Dendritic cell treated with granulocyte-macrophage colony-stimulating factor and Interleukin-4, amounts not matched to agents 40 ng/mL and 50 ng/mL, for 4 days (primary cell): ENCODE data around the gene NPTXR.

ENCODE experiments used
- H3K27ac Mint-ChIP-seq: one replicate; pipeline ENCODE4 v1.8.0; 2022; ENCODE audit warnings: mild to moderate bottlenecking, mixed read lengths
- H3K27me3 Mint-ChIP-seq: one replicate; pipeline ENCODE4 v1.8.0; 2022; ENCODE audit warnings: mild to moderate bottlenecking, mixed read lengths
- H3K36me3 Mint-ChIP-seq: one replicate; pipeline ENCODE4 v1.8.0; 2022; ENCODE audit warnings: low read depth, mixed read lengths
- H3K4me1 Mint-ChIP-seq: one replicate; pipeline ENCODE4 v1.8.0; 2022; ENCODE audit warnings: low read depth, mixed read lengths
- H3K4me3 Mint-ChIP-seq: one replicate; pipeline ENCODE4 v1.8.0; 2022; ENCODE audit warnings: mild to moderate bottlenecking, moderate library complexity, mixed read lengths
- H3K9me3 Mint-ChIP-seq: one replicate; pipeline ENCODE4 v1.8.0; 2022; ENCODE audit warnings: mixed read lengths
- intact Hi-C: fragments of 100-400 bp; cut with micrococcal nuclease; formaldehyde crosslinking; loops from one replicate; pipeline ENCODE4 v1.15.0; 2022

NPTXR gene

GRCh38 chr22:38843657-38844314, at the start of gene NPTXR:
Gene NPTXR (minus strand): TSS chr22:38844028.
- peaks cover 5% of the 10 kb centered on the region for H3K4me1 Mint-ChIP-seq
- H3K4me3 Mint-ChIP-seq: peak within 1 kb of the TSS; percentile 30
- no peak within 1 kb of the TSS for H3K27ac Mint-ChIP-seq
- H3K36me3 Mint-ChIP-seq: no peaks in the 10 kb centered on the region
- peaks cover 74% of the 10 kb centered on the region for H3K27me3 Mint-ChIP-seq
- no peaks in the 10 kb centered on the region for H3K9me3 Mint-ChIP-seq
- intact Hi-C loops: no loop called here

GRCh38 chr22:38891256-38891655, 47.4 kb upstream of the NPTXR start:
- H3K27ac Mint-ChIP-seq: no peak overlapping the region
- no peaks in the 10 kb centered on the region for H3K4me1 Mint-ChIP-seq
- H3K36me3 Mint-ChIP-seq: no peaks in the 10 kb centered on the region
- no peaks in the 10 kb centered on the region for H3K9me3 Mint-ChIP-seq
- intact Hi-C loops: no loop called here
- peaks cover 36% of the 10 kb centered on the region for H3K27me3 Mint-ChIP-seq
- H3K4me3 Mint-ChIP-seq: no peak overlapping the region

- Mint-ChIP-seq H3K27ac (no peak overlapping the region), H3K36me3 (no peaks in the 10 kb centered on the region), H3K27me3 (peaks cover 34% of the 10 kb centered on the region), H3K9me3 (no peaks in the 10 kb centered on the region), H3K4me3 (no peak overlapping the region), H3K4me1 (no peaks in the 10 kb centered on the region)
- intact Hi-C loops: no loop called here
Measured at GRCh38 chr22:38890377-38890776, 46.5 kb upstream of the NPTXR start.

GRCh38 chr22:38886333-38886732, 42.5 kb upstream of the NPTXR start:
- peaks cover 21% of the 10 kb centered on the region for H3K4me1 Mint-ChIP-seq
- no peak overlapping the region for H3K4me3 Mint-ChIP-seq
- H3K27me3 Mint-ChIP-seq: peaks cover 35% of the 10 kb centered on the region
- no peaks in the 10 kb centered on the region for H3K36me3 Mint-ChIP-seq
- no peaks in the 10 kb centered on the region for H3K9me3 Mint-ChIP-seq
- intact Hi-C loops: no loop called here
- H3K27ac Mint-ChIP-seq: no peak overlapping the region

- H3K4me3 Mint-ChIP-seq: no peak overlapping the region
- no peak overlapping the region for H3K27ac Mint-ChIP-seq
- no peaks in the 10 kb centered on the region for H3K36me3 Mint-ChIP-seq
- H3K4me1 Mint-ChIP-seq: peaks cover 35% of the 10 kb centered on the region
- no peaks in the 10 kb centered on the region for H3K9me3 Mint-ChIP-seq
- H3K27me3 Mint-ChIP-seq: peaks cover 40% of the 10 kb centered on the region
- intact Hi-C loops: no loop called here
Measured at GRCh38 chr22:38882972-38883622, 39.3 kb upstream of the NPTXR start.

- no peak overlapping the region for H3K4me3 Mint-ChIP-seq
- H3K36me3 Mint-ChIP-seq: no peaks in the 10 kb centered on the region
- peaks cover 35% of the 10 kb centered on the region for H3K4me1 Mint-ChIP-seq
- peaks cover 43% of the 10 kb centered on the region for H3K27me3 Mint-ChIP-seq
- no peak overlapping the region for H3K27ac Mint-ChIP-seq
- H3K9me3 Mint-ChIP-seq: no peaks in the 10 kb centered on the region
- intact Hi-C loops: no loop called here
Measured at GRCh38 chr22:38881997-38882879, 38.4 kb upstream of the NPTXR start.

- H3K36me3 Mint-ChIP-seq: no peaks in the 10 kb centered on the region
- H3K27ac Mint-ChIP-seq: no peak overlapping the region
- intact Hi-C loops: no loop called here
- no peak overlapping the region for H3K4me3 Mint-ChIP-seq
- peaks cover 44% of the 10 kb centered on the region for H3K27me3 Mint-ChIP-seq
- no peaks in the 10 kb centered on the region for H3K9me3 Mint-ChIP-seq
- H3K4me1 Mint-ChIP-seq: peaks cover 35% of the 10 kb centered on the region
Measured at GRCh38 chr22:38881464-38881871, 37.6 kb upstream of the NPTXR start.

GRCh38 chr22:38879961-38880360, 36.1 kb upstream of the NPTXR start:
- intact Hi-C loops: loop anchor here (10.0 kb wide), 1 partner anchor 425 kb away; no protein-coding TSS in a partner anchor
- peaks cover 48% of the 10 kb centered on the region for H3K27me3 Mint-ChIP-seq
- H3K36me3 Mint-ChIP-seq: no peaks in the 10 kb centered on the region
- H3K4me3 Mint-ChIP-seq: no peak overlapping the region
- no peak overlapping the region for H3K27ac Mint-ChIP-seq
- H3K4me1 Mint-ChIP-seq: peaks cover 35% of the 10 kb centered on the region
- H3K9me3 Mint-ChIP-seq: no peaks in the 10 kb centered on the region

GRCh38 chr22:38879108-38879729, 35.4 kb upstream of the NPTXR start:
- peaks cover 51% of the 10 kb centered on the region for H3K27me3 Mint-ChIP-seq
- no peaks in the 10 kb centered on the region for H3K9me3 Mint-ChIP-seq
- no peak overlapping the region for H3K4me3 Mint-ChIP-seq
- H3K36me3 Mint-ChIP-seq: no peaks in the 10 kb centered on the region
- no peak overlapping the region for H3K27ac Mint-ChIP-seq
- intact Hi-C loops: loop anchor here (10.0 kb wide), 1 partner anchor 426 kb away; no protein-coding TSS in a partner anchor
- peaks cover 35% of the 10 kb centered on the region for H3K4me1 Mint-ChIP-seq

GRCh38 chr22:38878001-38878400, 34.2 kb upstream of the NPTXR start:
- H3K27me3 Mint-ChIP-seq: peaks cover 47% of the 10 kb centered on the region
- H3K27ac Mint-ChIP-seq: no peak overlapping the region
- no peaks in the 10 kb centered on the region for H3K9me3 Mint-ChIP-seq
- intact Hi-C loops: loop anchor here (10.0 kb wide), 1 partner anchor 427 kb away; no protein-coding TSS in a partner anchor
- peaks cover 41% of the 10 kb centered on the region for H3K4me1 Mint-ChIP-seq
- H3K36me3 Mint-ChIP-seq: no peaks in the 10 kb centered on the region
- no peak overlapping the region for H3K4me3 Mint-ChIP-seq

GRCh38 chr22:38874529-38875222, 30.8 kb upstream of the NPTXR start:
- Mint-ChIP-seq H3K9me3 (no peaks in the 10 kb centered on the region), H3K36me3 (peaks cover 30% of the 10 kb centered on the region), H3K27ac (no peak overlapping the region), H3K4me1 (peaks cover 37% of the 10 kb centered on the region), H3K4me3 (no peak overlapping the region), H3K27me3 (peaks cover 33% of the 10 kb centered on the region)
- intact Hi-C loops: loop anchor here (5.0 to 10.0 kb wide), 3 partner anchors 53 to 430 kb away; no protein-coding TSS in a partner anchor

GRCh38 chr22:38873469-38874411, 29.9 kb upstream of the NPTXR start:
- Mint-ChIP-seq H3K9me3 (no peaks in the 10 kb centered on the region), H3K27ac (peak overlapping the region; percentile 98), H3K4me1 (peaks cover 39% of the 10 kb centered on the region), H3K27me3 (peaks cover 29% of the 10 kb centered on the region), H3K36me3 (peaks cover 39% of the 10 kb centered on the region), H3K4me3 (peak overlapping the region; percentile 94)
- intact Hi-C loops: loop anchor here (5.0 to 10.0 kb wide), 3 partner anchors 54 to 431 kb away; no protein-coding TSS in a partner anchor
